Measurements from ENCODE around the gene FOXL3.

DNA sequence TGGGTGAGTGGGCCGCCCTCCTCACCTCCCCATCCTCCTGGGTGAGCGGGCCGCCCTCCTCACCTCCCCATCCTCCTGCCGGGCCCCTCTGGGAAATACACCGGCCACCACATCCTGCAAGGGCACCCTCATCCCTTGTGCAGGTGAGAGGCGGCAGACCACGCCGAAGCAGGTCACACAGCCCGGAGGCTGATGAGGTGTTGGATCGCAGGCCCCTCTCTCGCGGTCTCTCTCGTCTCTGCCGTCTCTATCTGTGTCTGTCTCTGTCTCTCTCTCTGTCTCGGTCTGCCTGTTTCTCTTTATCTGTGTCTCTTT is 30.8 kb upstream of the FOXL3 start:
- no peak for TF ChIP-seq GATA2 (IDR thresholded peaks at IDR 0.05; ENCODE audit: low read depth, low read length)
- TF ChIP-seq GATA3 (IDR thresholded peaks at IDR 0.05; ENCODE audit: low read depth, low read length), result no peak

Data from SH-SY5Y (cell line).